ENCODE measurements around the gene PPARA.

- TF ChIP-seq EZH2 (IDR thresholded peaks at IDR 0.05; ENCODE audit: insufficient read depth, poor library complexity, severe bottlenecking) = no peak
- no peak for TF ChIP-seq EZH2phosphoT487 (IDR thresholded peaks at IDR 0.05; ENCODE audit: insufficient read depth, low read depth)
Measured at GRCh38 chr22:46290843-46291785, 140.8 kb downstream of the PPARA start.

Measured in GM23248 (cell line).